KOPT-K1 (cell line): Measurements from ENCODE around the gene PALM3.
A peak's percentile ranks its signal among the peaks of the same experiment; 100 is the strongest.

Experiments used
- H3K27ac ChIP-seq: fragments of 200-600 bp; sonication (generic); 2 replicates; pipeline ENCODE4 v1.5.1; 2016; ENCODE audit warnings: antibody characterized with exemption, mild to moderate bottlenecking, low read depth, low read length; ENCODE audit not compliant: poor library complexity, severe bottlenecking
- H3K36me3 ChIP-seq: fragments of 200-600 bp; sonication (generic); 2 replicates; pipeline ENCODE4 v1.5.1; 2017; ENCODE audit warnings: antibody characterized with exemption, mild to moderate bottlenecking, low read length, moderate library complexity; ENCODE audit not compliant: insufficient read depth
- H3K9me3 ChIP-seq: fragments of 200-600 bp; sonication (generic); 2 replicates; pipeline ENCODE4 v1.5.1; 2017; ENCODE audit warnings: antibody characterized with exemption, low read length, mild to moderate bottlenecking; ENCODE audit not compliant: insufficient read depth, poor library complexity, severe bottlenecking

Gene PALM3

GRCh38 chr19:14093117-14093823 lies 31.4 kb upstream of the PALM3 start:
- H3K9me3 ChIP-seq: peaks cover 11% of the 10 kb centered on the region

DNA sequence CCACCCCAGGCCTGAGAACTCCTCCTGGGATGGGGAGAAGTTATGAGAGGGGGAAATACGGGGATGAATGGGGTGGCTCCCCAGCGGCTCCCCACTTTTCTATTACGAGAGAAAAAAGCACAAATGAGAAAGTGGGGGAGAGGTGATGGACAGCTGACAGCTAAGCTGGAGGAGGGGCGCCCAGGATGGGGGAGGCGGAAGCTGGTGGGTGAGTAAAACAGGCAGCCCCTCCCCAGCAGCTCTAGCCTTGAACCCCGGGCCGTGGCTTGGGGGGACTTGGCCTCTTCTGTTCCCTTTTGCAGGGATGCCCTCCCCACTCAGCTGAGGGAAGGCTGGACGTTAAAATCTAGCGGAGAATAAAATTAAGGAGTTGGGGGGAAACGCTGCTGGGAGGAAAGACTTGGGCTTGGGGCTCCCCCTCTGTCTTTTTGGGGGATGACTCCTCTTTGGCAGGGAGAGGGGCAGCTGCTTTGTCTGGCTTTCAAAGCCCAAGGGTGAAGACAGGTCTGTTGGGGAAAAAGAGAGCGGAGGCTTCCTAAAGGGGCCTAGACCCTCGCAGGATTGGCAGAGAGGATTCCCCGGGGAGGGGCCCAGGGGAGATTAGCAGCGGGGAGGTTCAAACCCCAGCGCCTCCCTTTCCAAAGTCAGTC lies 30.1 kb upstream of the PALM3 start:
- Histone ChIP-seq H3K36me3 (peaks cover 23% of the 10 kb centered on the region), H3K9me3 (peaks cover 11% of the 10 kb centered on the region), H3K27ac (peak overlapping the region; percentile 74)

More at GRCh38 chr19:14093117-14093823, 31.4 kb upstream of the PALM3 start:
- Histone ChIP-seq H3K27ac (no peak overlapping the region), H3K36me3 (peaks cover 29% of the 10 kb centered on the region)

GRCh38 chr19:14091081-14091812 lies 29.4 kb upstream of the PALM3 start:
- H3K9me3 ChIP-seq: peaks cover 11% of the 10 kb centered on the region
- H3K36me3 ChIP-seq: peaks cover 16% of the 10 kb centered on the region
- peak overlapping the region; percentile 74 for H3K27ac ChIP-seq

GRCh38 chr19:14090509-14091080 lies 28.7 kb upstream of the PALM3 start, which contains the start of gene SAMD1:
SAMD1 (minus strand) TSS chr19:14090751.
- peaks cover 11% of the 10 kb centered on the region for H3K9me3 ChIP-seq
- peak within 1 kb of the TSS; percentile 74 for H3K27ac ChIP-seq
- peaks cover 16% of the 10 kb centered on the region for H3K36me3 ChIP-seq

- Histone ChIP-seq H3K27ac (peak overlapping the region; percentile 46), H3K9me3 (peaks cover 11% of the 10 kb centered on the region), H3K36me3 (peaks cover 16% of the 10 kb centered on the region)
These were observed 28.0 kb upstream of the PALM3 start for GRCh38 chr19:14089662-14090508.

DNA sequence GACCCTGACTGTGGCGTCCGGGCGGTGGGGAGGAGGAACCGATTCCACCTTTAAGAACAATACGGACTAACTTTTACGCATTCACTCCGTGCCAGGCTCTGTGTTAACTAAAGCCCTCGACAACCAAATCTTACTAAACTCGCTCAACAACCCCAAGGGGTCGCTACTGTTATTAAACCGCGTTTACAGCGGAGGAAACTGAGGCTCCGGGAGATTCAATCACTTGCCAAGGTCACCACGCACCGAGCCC lies 27.5 kb upstream of the PALM3 start:
- Histone ChIP-seq H3K36me3 (peaks cover 16% of the 10 kb centered on the region), H3K27ac (no peak overlapping the region)

GRCh38 chr19:14088634-14089411 lies 26.9 kb upstream of the PALM3 start:
- Histone ChIP-seq H3K27ac (no peak overlapping the region), H3K9me3 (peaks cover 11% of the 10 kb centered on the region), H3K36me3 (peaks cover 16% of the 10 kb centered on the region)

More for the DNA sequence above, 27.5 kb upstream of the PALM3 start:
- peaks cover 11% of the 10 kb centered on the region for H3K9me3 ChIP-seq

DNA sequence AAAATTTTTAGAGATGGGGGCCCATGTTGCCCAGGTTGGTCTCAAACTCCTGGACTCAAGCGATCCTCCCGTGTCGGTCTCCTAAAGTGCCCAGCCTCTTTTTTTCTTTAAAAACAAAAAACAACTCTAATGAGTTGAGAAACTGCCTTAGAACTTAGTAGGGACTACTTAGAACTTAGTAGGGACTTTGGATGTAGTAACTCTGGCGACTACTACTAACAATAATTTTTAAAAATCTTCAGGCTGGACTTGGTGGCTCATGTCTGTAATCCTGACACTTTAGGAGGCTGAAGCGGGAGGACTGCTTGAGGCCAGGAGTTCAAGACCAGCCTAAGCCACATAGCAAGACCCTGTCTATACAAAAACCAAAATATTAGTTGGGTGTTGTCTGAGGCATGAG lies 24.2 kb upstream of the PALM3 start:
- no peaks in the 10 kb centered on the region for H3K9me3 ChIP-seq
- H3K36me3 ChIP-seq: peaks cover 16% of the 10 kb centered on the region
- no peak overlapping the region for H3K27ac ChIP-seq

DNA sequence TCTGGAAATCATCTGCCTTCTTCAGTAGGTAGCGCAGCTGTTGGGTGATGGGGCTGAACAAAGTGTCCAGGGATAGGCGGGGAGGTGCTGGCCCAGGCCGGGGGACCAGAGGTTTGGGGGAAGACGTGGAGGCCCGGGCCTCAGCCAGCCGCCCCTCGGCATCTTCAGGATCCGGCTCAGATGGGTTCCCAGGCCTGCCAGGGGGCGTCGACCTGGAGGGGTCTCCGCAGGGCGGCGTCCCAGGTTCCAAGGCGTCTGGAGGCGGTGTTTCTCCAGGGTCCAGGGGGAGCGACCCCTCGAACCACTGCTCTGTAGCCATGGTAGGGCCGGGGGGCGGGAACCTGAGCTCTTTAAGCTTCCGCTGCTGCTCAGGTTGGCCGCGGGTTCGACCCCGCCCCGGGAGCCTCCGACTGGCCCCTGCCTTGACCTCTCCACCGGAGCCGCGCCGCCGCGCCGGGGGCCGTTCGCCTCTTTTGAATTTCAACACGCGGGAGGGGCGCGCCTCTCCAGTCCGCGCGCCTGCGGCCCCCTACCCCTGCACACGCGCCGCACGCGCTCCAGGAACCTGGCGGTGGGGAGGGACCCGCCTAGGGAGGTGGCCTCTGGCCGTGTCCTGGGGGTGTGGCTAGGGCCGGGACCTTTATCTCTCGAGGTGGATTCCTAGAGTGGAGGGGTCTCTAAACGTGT lies 23.6 kb upstream of the PALM3 start, which contains the start of gene C19orf67:
Gene C19orf67, minus strand, starts transcription at position 475 of the 687 bp plus-strand sequence. Its CDS starts 156 bp downstream, at position 319.
- Histone ChIP-seq H3K27ac (no peak within 1 kb of the TSS), H3K36me3 (peaks cover 16% of the 10 kb centered on the region), H3K9me3 (no peaks in the 10 kb centered on the region)

DNA sequence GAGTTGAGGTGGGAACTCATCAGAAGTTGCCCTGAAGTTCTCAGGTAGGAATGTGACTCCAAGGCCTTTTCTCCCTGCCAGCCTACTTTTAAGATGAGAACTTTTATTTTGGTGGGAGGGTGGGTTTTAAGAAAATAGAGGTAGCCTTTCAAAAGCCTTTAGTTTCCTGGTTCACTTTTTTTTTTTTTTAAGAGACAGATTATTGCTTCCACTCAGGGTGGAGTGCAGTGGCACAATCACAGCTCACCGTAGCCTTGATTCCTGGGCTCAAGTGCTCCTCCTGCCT lies 20.7 kb upstream of the PALM3 start:
- Histone ChIP-seq H3K27ac (no peak overlapping the region), H3K36me3 (0 out of 2 replicates have a peak, but pooled peaks cover under 1% of the 10 kb centered on the region), H3K9me3 (no peaks in the 10 kb centered on the region)

DNA sequence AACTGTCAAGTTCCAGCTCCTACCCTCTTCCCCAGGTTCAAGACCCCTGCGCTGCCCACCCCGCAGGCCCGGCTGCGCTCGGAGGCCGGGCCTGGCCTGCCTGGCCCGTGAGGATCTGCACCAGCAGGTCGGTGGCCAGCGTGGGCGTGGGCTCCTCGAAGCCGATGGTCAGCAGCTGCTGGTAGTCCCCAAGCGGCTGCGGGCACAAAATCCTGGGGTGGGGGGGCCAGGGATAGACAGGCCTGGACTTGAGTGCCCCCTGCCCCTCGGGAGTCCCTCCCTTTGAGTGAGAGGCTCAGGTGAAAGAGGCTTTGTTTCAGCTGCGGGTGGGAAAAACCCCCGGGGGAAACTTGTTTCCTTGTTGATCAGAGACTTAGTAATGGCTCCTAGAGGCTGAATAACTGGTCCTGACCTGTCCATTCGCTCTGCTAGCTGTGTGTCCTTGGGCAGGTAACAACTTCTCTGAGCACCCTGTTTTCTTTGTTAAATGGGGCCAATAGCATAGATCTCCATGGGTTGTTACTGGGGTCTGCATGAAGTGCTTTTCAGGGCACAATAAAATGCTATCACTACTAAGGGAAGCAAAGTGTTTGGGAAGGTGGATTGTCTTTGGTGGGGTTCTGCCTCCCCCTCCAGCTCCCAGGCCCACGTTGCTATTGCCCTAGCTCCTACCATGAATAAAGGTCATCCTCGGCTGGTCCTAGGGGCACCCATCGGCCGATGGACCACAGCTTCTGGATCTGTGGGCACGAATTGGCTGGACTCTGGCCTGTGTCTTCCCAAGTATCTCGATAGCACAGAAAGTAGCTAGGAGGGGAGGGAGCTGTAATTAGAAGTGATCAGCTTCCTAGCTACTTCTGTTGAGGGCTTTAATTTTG lies 20.2 kb upstream of the PALM3 start:
- no peaks in the 10 kb centered on the region for H3K36me3 ChIP-seq
- peak overlapping the region; percentile 48 for H3K27ac ChIP-seq
- H3K9me3 ChIP-seq: no peaks in the 10 kb centered on the region

DNA sequence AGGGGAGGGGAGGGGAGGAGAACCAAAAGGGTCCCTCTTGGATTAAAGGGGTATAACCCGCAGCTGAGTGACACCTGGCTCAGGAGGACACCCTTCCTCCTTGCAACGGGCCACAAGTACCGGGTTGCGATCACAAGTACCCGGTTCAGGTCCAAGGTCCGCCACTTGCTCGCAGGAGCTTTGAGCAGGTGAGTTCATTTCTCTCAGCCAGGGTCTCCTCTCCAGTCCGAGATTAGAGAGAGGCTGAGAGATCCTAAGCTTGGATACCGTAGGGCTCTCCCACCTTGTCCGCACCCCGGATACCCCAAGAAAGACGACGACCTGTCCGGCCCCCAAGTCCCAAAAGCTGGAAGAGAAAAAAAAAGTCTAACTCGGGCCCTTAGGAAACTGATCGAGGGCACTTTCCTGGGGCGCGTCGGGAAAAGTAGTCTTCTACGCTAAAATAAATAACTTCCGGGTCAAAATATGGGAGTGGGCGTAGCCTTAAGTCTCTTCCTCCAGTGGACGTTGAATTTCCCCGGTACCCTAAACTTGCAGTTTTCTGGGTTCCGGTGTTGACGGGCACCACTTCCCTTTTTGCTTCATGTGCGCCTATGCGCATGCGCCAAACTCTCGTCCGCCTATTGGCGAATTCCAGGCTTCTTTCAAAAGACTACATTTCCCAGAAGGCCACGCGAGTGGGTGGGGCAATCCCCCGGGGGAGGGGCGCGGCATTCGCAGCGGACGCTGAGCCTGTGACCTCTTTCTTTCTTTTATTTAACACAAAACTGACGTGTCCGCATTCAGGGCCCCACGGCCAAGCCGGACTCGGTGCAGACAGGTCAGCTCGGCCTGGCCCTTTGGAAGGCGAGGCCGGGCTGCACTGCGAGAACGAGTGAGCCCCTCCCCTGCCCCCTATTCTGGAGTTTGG lies 19.3 kb upstream of the PALM3 start:
- H3K9me3 ChIP-seq: no peaks in the 10 kb centered on the region
- no peaks in the 10 kb centered on the region for H3K36me3 ChIP-seq
- peak overlapping the region; percentile 67 for H3K27ac ChIP-seq
